NCI-H446 treated with DMSO at 0.1 percent for 48 hours (cell line): ENCODE measurements around the gene FRY.

Experiments used
- DNase-seq: peaks from one replicate; lab custom pipeline; 2025; lab: John Stamatoyannopoulos, UW

The FRY gene

DNA sequence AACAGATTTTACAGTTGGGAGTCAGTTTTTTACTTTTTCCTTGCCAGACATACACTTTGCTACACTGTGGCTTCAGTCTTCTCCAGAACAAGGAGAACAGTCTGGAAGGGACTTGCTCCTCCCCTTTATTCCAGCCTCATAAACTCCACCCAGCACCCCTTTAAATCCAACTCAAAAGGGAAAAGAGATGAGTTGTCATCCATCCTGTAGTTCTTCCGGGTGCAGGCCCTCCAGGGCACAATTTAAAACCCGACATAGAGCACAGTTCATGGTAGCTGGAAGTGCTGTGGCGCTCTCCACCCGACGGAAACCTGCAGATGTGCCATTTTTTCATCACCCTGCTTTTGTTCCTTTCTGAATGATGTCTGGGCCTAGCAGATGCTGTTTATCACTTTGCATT lies 184.7 kb downstream of the FRY start:
- no peak for DNase-seq

DNA sequence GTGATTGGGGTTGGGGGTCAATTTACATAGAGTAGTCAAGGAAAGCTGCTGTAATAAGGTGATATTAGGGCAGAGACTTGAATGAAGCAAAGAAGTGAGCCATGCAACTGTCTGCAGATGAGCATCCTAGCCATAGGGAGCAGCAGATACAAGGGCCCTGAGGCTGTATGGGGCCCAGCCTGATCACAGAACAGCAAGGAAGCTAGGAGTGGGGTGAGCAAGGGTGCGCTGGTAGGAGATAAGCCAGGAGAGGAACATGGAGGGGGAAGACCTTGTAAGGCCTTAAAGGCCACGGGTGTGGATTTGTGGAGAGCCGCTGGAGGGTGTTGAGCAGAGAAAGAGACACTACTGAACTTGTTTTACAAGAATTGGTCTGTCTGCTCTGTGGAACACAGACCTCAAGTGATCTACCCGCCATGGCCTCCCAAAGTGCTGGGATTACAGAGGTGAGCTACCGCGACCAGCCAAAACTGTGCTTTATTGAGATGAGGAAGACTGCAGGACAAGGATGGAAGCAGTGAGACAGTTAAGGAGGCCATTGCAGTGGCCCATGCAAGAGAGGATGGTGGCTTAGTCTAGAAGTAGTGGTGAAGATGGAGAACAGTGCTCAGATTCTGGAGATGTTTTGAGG lies 190.6 kb downstream of the FRY start:
- DNase-seq: no peak

DNA sequence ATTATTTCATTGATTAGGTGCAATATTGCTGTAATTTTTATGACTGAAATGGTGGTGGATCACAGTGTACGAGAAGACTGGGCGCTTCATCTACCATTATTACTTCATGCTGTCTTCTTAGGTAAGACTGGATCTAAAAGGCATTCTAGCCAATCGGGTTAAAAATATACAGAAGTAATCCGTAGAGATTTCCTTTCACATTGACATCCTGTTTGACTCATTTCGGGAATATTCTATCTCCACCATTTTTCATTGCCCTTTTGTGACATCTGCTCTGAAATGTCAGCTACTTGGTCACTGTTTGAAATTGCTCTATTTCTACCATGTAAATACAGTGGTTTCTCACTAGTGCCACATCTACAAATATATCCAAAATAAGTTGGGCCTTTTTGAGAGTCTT lies 193.3 kb downstream of the FRY start:
- DNase-seq: no peak

DNA sequence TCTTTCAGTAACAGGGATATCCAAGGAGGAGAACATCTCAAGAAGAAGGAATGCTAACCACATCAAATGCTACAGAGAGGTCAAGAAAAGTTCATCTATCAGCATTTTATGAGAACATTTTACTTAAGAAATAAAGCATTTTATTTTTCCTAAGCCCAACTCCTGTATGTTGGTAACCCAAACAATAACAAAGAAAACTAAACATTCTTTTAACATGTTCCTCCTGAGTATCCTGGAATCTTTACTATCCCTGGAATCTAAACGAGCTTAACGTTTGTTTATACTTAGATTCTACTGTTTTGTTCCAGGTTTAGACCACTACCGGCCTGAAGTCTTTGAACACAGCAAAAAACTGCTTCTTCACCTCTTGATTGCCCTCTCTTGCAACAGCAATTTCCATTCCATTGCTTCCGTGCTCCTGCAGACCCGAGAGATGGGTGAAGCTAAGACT lies 193.9 kb downstream of the FRY start:
- no peak for DNase-seq

DNA sequence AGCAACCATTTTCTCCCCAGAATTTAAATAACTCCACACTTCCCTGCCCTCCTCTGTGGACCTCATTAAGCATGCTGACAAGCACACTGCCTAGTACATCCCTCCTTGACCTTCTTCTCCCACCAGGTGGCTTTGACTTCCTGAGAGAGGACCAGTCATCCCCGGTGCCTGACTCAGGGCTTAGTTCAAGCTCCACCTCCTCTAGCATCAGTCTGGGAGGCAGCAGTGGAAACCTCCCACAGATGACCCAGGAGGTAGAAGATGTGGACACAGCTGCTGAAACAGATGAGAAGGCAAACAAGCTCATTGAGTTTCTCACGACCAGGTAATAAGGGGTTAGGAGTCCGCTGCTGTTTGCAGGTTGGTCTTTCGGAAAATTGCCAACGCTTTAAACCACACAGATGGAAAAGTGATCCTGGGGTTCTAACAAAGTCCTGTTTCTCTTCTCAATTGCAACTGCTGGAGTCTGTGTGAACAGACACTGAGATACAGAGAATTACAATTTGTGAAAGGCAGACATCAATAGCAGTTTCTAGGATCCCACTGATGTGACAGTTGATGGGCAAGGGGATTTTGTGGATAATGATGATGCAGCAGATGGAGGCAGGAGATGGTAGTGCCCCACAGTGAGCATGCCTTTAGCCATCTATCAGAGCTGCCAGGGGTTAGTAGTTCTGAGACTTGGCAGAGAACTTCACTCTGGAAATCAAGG lies 196.9 kb downstream of the FRY start:
- DNase-seq: peak; percentile 70

DNA sequence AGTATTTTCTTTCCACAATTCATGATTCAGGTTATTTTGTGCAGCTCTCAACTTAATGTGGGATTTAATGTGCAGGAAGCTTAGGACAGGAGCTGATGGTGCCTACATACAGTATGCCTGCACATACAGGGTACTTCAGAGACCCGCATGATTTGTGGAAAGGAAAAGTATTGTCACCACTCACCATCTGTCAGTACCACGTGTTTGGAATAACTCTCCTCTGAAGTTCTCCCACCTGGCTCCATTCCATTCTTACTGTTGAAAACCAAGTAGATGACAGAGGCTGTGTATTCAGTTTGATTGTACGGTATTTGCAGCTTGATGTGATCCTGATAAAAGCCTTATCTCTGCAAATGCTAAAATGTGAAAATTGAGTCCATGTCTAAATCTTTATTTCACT lies 197.9 kb downstream of the FRY start:
- peak; percentile 82 for DNase-seq

DNA sequence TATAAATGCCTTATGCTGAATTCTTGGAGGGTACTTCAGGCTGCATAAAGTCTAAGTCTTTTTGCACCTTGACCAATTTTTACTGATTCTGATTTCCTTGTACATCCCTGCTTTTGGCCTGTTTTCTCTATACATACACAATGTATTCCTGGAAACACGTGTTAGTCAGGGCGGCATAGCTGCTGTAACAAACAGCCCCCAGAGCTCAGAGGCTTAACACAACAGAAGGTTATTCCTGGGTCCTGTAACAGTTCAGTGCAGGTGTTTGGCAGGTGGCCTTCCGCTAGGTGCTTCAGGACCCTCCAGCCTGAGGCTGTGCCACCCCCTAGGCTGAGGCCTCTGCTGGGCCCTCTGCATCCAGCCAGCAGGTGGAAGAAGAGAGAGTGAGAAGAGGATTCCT lies 200.7 kb downstream of the FRY start:
- no peak for DNase-seq

DNA sequence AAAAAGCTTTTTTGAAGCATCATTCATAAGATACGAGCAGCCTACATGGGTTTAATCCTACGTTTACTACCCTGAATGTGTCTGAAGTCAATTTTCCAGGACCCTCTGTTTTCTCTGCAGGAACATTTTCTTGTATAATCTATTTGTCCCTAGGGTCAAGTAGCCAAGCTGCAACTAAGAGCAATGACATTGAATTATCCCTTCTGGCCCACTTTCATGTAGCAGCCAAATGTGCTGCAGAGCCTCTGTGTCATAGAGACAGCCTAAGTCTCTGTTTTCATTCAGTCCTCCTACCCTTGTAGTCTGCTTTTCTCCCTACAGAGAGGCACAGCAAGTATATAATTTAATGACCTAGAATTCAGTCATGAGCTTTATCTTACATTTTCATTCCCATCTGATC lies 201.5 kb downstream of the FRY start:
- no peak for DNase-seq

DNA sequence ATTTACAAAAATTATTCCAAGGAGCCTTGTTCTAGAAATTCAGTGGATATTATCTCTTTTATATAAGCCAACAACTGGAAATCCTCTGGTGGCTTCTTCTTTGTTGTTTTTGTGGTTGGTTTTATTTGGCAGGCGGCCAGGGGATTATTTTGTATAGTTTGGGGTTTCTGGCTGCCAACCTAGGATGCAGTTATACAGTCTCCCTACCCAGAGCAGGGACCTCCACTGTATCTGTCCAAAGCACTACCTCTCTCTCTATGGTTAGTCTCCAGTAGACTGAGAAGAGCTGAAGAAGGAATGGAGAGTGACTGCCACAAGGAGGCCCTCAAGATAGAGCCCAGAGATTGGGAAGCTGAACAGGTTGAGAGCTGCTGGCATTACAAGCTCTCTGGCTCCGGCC lies 203.3 kb downstream of the FRY start:
- DNase-seq: no peak

DNA sequence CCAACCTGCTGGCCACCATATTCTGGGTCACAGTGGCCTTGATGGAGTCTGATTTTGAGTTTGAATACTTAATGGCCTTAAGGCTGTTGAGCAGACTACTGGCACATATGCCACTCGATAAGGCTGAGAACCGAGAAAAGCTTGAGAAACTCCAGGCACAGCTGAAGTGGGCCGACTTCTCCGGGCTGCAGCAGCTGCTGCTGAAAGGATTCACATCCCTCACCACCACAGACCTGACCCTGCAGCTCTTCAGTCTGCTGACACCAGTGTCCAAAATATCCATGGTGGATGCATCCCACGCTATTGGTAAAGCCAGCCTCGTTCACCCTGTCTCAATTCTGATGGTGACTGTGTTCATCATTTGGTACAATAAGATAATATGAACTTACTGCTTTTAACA lies 206.1 kb downstream of the FRY start:
- no peak for DNase-seq

DNA sequence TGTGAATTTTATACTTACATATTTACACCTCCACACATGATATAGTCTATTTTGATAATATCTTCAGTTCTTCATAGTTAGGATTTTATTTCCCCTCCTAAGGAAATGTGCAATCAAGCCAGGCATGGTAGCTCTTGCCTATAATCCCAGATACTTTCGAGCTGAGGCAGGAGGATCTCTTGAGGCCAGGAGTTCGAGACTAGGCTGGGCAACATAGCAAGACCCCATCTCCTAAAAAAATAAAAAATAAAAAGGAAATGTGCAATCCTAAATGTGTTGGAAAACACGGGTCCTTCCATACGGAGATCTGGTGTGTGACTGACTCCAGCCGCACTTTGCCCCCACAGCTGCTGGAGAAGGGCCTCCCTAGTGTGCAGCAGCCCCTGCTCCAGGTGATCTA lies 212.1 kb downstream of the FRY start:
- no peak for DNase-seq

DNA sequence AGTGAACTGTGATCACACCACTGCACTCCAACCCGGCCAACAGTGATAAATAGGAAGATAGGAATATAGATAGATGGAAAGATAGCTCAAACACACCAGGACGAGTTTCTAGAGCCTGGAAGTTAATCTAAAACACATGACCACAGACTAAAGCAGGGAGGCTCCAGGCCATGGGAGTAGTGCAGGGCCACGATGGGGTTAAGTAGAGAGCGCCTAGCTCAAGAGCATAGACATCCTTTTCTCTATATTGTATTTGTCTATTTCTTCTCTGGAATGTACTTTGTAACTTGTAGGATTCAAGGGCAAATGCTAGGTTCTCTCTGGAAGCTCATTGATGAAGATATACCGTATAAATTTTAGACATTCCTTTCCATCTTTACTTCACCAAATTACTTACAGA lies 214.0 kb downstream of the FRY start:
- DNase-seq: no peak

DNA sequence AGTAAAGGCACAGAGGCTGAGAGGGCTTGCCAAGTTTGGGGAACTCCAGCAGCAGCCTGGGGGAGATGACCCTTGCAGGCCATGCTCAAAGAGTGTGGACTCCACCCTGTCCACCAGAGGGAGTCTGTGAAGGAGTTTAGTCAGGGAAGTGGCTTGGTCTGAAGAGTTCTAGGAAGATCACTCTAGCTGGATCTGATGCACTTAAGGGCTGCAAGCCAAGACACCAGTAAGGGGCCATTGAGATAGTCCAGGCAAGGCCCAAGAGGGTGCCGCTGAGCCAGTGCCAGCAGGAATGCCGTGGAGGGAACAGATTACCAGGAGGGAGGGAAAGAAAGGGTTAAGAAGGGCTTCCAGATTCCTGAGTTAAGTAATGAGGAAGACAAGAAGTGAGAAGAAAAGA lies 214.9 kb downstream of the FRY start:
- peak; percentile 26 for DNase-seq

DNA sequence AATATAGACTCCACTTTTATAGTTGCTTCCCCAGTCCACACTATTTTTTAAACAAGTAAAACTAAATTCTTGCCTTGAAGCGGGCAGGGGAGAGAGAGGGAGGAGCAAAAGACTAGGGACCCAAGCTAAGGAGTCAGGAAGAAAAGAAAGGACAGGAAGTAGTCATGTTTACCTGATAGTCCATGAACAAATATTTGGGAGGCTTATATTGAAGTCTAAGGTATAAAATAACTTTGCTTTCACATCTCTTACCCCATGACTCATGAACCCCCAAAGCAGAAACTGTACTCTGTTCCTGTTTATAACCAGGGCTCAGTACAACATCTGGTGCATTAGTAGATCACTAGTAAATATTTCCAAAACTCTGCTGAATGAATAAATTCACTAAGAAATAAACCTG lies 216.3 kb downstream of the FRY start:
- no peak for DNase-seq

DNA sequence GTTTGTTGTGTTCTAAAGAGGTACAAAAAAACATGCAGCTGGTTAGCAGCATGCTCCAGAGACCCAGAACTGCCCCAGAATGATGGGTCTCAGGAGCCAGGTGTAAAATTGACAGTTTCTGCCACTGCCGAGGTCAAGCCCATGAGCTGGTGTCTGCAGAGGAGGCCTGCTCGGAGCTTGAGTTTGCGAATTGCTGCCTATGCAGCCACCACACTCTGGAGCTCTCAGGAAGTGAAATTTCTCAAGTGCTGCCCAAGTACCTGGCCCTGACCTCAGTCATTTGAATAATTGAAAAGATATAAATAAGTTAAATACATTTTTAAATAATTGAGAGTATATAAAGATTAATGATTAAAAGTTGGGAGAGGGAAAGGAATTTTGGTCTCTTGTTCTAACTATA lies 217.2 kb downstream of the FRY start:
- no peak for DNase-seq

DNA sequence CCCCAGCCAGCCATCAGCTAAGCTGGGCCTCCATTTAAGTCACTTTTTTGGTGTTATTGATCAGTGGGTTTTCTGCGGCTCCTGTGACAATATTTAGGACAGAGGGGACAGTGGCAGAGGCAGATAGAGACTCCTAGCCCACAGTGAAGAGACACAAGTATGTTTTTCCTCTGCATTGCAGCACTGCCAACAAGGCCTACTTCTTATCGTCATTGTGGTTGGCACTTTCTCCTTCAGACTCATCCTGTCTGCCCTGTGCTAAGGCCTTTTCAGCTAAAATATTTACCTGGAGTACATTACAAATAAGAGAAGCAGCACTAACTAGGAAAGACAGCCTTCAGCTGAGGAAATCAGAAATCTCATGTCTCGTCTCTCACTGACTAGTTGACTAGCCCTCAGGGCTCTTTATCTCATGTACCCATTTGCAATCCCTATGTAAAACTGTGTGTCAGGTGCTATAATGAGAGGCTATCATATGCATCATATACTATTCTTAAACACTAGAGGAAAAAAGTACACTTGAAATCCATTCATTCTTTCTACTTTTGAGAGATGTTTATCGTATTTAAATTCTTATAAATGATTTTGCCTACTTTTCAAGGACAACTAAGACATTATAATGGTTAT lies 221.4 kb downstream of the FRY start:
- no peak for DNase-seq

DNA sequence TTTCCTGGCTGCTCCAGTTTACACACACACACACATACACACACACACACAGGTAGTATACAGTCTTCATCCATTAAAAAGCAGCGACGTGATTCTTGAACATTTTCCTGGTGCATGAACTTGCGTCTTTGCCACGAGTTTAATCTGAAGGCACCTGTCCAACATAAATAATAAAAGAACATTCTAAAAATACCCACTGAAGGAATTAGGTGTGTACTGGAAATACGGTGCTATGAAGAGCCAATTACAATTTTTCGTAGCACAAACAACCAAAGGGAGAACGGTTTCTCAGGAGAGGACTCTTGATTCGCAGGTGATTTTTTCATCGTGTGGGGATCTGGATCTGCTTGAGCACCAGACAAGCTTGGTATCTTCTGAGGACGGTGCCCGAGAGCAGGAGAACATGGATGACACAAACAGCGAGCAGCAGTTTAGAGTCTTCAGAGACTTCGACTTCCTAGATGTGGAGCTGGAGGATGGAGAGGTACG lies 222.4 kb downstream of the FRY start:
- no peak for DNase-seq

DNA sequence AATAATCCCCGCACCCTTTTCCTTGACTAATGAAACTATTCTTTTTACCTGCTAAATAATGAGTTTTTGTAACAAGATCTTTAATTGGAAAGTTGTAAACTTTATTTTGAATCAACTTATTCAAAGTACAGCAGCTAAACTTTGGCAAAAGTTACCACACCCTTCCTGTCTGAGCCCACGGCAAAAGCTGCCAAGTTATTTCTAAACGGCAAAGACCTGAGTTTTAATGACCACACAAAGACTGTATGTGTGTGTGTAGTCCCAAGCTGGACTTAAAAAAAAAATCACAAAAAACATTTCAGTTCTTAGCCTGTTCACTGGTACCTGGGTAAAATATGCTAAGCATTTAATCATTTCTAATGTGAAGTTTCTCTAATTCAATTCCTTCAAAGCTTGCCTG lies 222.8 kb downstream of the FRY start:
- no peak for DNase-seq

DNA sequence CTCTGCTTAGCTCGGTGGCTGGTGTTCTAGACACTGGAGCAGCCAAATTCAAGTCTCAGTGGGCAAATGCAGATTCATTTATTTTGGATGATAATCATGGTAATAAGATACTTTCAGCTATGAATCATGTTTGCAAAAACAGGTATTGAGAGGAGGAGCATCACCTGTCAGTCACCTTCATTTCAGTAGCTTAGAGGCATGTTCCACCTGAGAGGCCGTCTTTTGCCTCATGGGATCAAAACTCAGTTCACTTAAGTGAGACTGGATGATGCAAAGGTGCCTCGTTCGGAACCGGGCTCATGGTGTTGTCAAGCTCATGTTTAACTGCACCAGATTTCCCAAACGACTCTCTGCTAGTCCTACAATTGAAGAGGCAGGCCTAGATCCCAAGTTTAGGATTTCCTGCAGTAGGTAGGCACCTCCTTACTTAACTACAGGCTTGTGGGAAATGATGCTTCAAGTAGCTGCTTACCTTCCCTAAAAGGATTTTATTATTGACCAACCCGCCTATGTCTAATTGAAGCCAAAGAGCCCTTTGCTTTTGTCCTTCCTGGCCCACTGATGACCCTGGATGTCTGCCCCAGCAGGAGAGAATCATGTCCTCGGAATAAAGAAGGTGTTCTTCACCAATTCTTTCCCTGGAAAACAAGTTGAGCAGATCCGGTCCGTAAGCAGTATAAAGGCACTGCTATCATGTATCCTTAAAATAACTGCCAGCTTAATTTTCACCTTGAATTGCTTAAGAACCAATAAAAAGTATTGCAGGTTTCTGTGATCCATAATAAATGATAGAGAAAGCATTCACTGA lies 223.5 kb downstream of the FRY start:
- DNase-seq: no peak

DNA sequence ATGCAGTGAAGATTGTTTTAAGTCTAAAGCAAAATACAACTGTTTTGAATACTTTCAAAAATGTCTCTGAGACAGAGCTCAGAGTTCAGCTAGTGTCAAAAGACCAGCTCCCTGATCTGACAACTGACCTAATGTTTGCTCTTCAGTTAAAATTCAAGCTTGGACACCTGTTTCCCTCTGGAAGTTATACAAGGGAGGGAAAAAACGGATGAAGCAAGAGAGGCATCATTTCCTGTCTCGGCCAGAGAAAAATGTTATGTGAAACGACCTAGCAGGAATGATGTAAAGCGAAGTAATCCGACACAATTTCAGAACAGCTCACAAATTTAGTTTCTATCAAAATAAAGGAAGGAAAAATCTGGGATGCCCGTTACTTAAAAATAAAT lies 224.1 kb downstream of the FRY start:
- no peak for DNase-seq

DNA sequence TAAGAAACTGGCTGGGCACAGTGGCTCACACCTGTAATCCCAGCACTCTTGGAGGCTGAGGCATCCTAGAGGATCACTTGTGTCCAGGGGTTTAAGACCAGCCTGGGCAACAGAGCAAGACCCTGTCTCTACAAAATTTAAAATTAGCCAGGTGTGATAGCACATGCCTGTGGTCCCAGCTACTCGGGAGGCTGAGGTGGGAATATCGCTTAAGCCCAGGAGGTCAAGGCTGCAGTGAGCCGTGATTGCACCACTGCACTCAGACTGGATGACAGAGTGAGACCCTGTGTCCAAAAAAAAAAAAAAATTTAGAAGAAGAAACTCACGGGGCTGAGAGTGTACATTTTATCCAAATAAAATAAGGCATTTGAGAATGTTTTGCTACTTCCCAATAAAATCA lies 224.7 kb downstream of the FRY start:
- DNase-seq: no peak

DNA sequence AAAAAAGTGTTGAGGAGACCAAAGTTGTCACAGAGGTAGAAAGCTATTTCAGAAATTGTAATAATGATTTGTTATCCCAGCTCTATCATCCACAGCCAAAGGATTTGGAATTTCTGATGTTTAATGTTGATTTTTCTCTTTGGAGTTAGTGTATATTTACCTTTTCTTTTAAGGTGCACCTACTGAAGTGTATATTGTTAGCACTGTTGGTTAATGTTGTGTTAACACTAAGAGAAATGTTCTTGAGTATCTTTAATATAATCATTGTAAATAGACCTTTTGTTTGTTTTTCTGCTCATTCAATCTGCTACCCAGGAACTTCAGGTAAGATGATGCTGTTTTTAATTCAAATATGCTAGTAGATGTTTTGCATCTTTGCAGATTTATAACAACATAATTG lies 226.1 kb downstream of the FRY start:
- no peak for DNase-seq

DNA sequence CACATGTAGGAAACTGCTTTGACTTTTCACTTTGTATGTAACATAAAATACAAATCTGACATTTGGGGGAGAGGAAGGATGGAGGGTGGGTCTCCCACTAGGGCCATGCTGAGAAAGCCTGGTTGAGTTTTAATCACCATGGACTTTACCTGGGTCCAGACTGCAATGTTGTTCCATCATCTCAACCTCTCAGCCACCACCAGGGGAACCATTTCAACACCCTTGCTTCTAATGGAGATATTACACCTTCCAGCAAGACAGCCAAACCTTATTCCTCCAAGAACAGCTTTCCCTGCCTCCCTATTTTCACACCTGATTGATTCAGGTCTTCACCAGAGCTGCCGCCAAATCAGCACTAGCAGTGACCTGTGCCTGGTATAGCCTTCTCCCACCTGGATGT lies 227.5 kb downstream of the FRY start:
- DNase-seq: no peak
